PFSK-1 (cell line): ENCODE measurements around the gene FBXL13.

Experiments used
- POLR2AphosphoS5 ChIP-seq: IDR thresholded peaks from 2 replicates; pipeline ENCODE4 v1.6.1; 2012; ENCODE audit warnings: low read depth, mild to moderate bottlenecking, control low read depth, low read length, moderate library complexity
- SIN3A ChIP-seq: IDR thresholded peaks from 2 replicates; pipeline ENCODE4 v1.6.1; 2012; ENCODE audit warnings: mild to moderate bottlenecking, low read length, moderate library complexity, borderline replicate concordance; ENCODE audit not compliant: insufficient read depth
- TAF1 ChIP-seq: IDR thresholded peaks from 2 replicates; pipeline ENCODE4 v1.6.1; 2012; ENCODE audit warnings: low read length, control low read depth, borderline replicate concordance; ENCODE audit not compliant: insufficient read depth
- TF ChIP-seq, protein P1 (sequence below), 2 experiments: IDR thresholded peaks; 2 replicates each; pipeline versions ENCODE4 v1.6.1 to v1.8.0; 2011 to 2012; ENCODE audit warnings: low read depth in 2 of 2, low read length in 2 of 2, control low read depth in 1 of 2, inconsistent platforms in 1 of 2, mild to moderate bottlenecking in 1 of 2, moderate library complexity in 1 of 2; ENCODE audit not compliant: insufficient read depth in 1 of 2

- TF ChIP-seq SIN3A (no peak), POLR2AphosphoS5 (no peak), TAF1 (no peak)
- TF ChIP-seq, protein P1, sequence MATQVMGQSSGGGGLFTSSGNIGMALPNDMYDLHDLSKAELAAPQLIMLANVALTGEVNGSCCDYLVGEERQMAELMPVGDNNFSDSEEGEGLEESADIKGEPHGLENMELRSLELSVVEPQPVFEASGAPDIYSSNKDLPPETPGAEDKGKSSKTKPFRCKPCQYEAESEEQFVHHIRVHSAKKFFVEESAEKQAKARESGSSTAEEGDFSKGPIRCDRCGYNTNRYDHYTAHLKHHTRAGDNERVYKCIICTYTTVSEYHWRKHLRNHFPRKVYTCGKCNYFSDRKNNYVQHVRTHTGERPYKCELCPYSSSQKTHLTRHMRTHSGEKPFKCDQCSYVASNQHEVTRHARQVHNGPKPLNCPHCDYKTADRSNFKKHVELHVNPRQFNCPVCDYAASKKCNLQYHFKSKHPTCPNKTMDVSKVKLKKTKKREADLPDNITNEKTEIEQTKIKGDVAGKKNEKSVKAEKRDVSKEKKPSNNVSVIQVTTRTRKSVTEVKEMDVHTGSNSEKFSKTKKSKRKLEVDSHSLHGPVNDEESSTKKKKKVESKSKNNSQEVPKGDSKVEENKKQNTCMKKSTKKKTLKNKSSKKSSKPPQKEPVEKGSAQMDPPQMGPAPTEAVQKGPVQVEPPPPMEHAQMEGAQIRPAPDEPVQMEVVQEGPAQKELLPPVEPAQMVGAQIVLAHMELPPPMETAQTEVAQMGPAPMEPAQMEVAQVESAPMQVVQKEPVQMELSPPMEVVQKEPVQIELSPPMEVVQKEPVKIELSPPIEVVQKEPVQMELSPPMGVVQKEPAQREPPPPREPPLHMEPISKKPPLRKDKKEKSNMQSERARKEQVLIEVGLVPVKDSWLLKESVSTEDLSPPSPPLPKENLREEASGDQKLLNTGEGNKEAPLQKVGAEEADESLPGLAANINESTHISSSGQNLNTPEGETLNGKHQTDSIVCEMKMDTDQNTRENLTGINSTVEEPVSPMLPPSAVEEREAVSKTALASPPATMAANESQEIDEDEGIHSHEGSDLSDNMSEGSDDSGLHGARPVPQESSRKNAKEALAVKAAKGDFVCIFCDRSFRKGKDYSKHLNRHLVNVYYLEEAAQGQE (IDR thresholded peaks at IDR 0.05; ENCODE audit: insufficient read depth in 1 of 2, low read depth in 2 of 2, low read length in 2 of 2) = no peak
Measured at GRCh38 chr7:103076764-103077163, 2.2 kb upstream of the FBXL13 start.
